HepG2 (cell line): ENCODE measurements around the gene GPR137. TPM values are rescaled to one million over a fixed set of nuclear protein-coding genes. Genes with fewer than 3 reads are reported as not detected.

ENCODE experiments used
- DR1 ChIP-seq: sonication (generic); formaldehyde crosslinking; IDR thresholded peaks from 2 replicates; pipeline ENCODE4 v1.8.0; 2021; ENCODE audit warnings: mild to moderate bottlenecking, missing genetic modification reagents, inconsistent platforms
- EZH2 ChIP-seq: conservative IDR thresholded peaks from 2 replicates; pipeline ENCODE4 v1.6.1; 2012; ENCODE audit warnings: mild to moderate bottlenecking, low read depth, low read length, moderate library complexity
- FOXO4 ChIP-seq: sonication (generic); formaldehyde crosslinking; conservative IDR thresholded peaks from 2 replicates; pipeline ENCODE4 v1.8.1; 2023; ENCODE audit warnings: missing genetic modification reagents
- KDM1A ChIP-seq: IDR thresholded peaks from 2 replicates; pipeline ENCODE4 v1.6.1; 2016; ENCODE audit warnings: missing compliant biosample characterization
- NCOA2 ChIP-seq: sonication (generic); formaldehyde crosslinking; IDR thresholded peaks from 2 replicates; pipeline ENCODE4 v1.8.0; 2022; ENCODE audit warnings: inconsistent platforms
- NFAT5 ChIP-seq: sonication (generic); formaldehyde crosslinking; IDR thresholded peaks from 2 replicates; pipeline ENCODE4 v1.4.0; 2020; ENCODE audit warnings: missing genetic modification reagents
- NR0B2 ChIP-seq: sonication (generic); formaldehyde crosslinking; IDR thresholded peaks from 2 replicates; pipeline ENCODE4 v1.4.0; 2020; ENCODE audit warnings: mild to moderate bottlenecking, missing genetic modification reagents
- SP2 ChIP-seq: sonication (generic); formaldehyde crosslinking; IDR thresholded peaks from 2 replicates; pipeline ENCODE4 v1.5.1; 2020; ENCODE audit warnings: mild to moderate bottlenecking, missing genetic modification reagents
- TFDP1 ChIP-seq: IDR thresholded peaks from 2 replicates; pipeline ENCODE4 v1.6.1; 2016; ENCODE audit warnings: missing compliant biosample characterization, missing genetic modification reagents, borderline replicate concordance
- TIGD3 ChIP-seq: sonication (generic); formaldehyde crosslinking; IDR thresholded peaks from 2 replicates; pipeline ENCODE4 v1.5.1; 2020; ENCODE audit warnings: mild to moderate bottlenecking, missing genetic modification reagents, borderline replicate concordance
- ZBTB38 ChIP-seq: sonication (generic); formaldehyde crosslinking; IDR thresholded peaks from 2 replicates; pipeline ENCODE4 v1.5.1; 2020; ENCODE audit warnings: mild to moderate bottlenecking, missing genetic modification reagents
- ZNF276 ChIP-seq: sonication (generic); formaldehyde crosslinking; IDR thresholded peaks from 2 replicates; pipeline ENCODE4 v1.4.0; 2020; ENCODE audit warnings: mild to moderate bottlenecking, low read depth, missing genetic modification reagents
- ZNF30 ChIP-seq: sonication (generic); formaldehyde crosslinking; IDR thresholded peaks from 2 replicates; pipeline ENCODE4 v1.5.0; 2020; ENCODE audit warnings: mild to moderate bottlenecking, missing genetic modification reagents
- ZNF432 ChIP-seq: sonication (generic); formaldehyde crosslinking; IDR thresholded peaks from 2 replicates; pipeline ENCODE4 v1.5.0; 2020; ENCODE audit warnings: missing genetic modification reagents, mild to moderate bottlenecking, borderline replicate concordance
- ZNF44 ChIP-seq: sonication (generic); formaldehyde crosslinking; IDR thresholded peaks from 2 replicates; pipeline ENCODE4 v1.5.1; 2020; ENCODE audit warnings: mild to moderate bottlenecking, missing genetic modification reagents
- ZNF644 ChIP-seq: IDR thresholded peaks from 2 replicates; pipeline ENCODE4 v1.6.1; 2016; ENCODE audit warnings: low read depth
- ZNF850 ChIP-seq: sonication (generic); formaldehyde crosslinking; conservative IDR thresholded peaks from 2 replicates; pipeline ENCODE4 v1.9.0; 2021; ENCODE audit warnings: mild to moderate bottlenecking, missing genetic modification reagents
- ZSCAN22 ChIP-seq: sonication (generic); formaldehyde crosslinking; IDR thresholded peaks from 2 replicates; pipeline ENCODE4 v1.4.0; 2020; ENCODE audit warnings: mild to moderate bottlenecking, missing genetic modification reagents
- polyA plus RNA-seq, 8 experiments: library from polyadenylated mRNA; depleted of rRNA in 3 of 8; stranded (reverse) in 7 of 8; unstranded in 1 of 8; fragments of >200 nt; fragmentation: Illumina TruSeq in 4 of 8; extraction: Trizol in 4 of 8; gene quantifications; 2 replicates each; pipeline versions ENCODE4 v1.2.1 to v1.2.3, GENCODE V29; 2011 to 2016; ENCODE audit warnings: low read depth in 4 of 8, missing spikeins in 1 of 8, mixed read lengths in 1 of 8; ENCODE audit not compliant: insufficient read depth in 1 of 8
- total RNA-seq, 5 experiments: library from RNA; depleted of rRNA; stranded (reverse); fragments of >200 nt; fragmentation: Illumina TruSeq; extraction: Trizol; gene quantifications; 2 replicates each; pipeline ENCODE4 v1.2.3, GENCODE V29; 2016; ENCODE audit warnings: low read depth in 1 of 5

GPR137 gene
- total and polyA plus RNA-seq, 2 of the 13 experiments (the other 11 are each of a cell fraction or from before 2014, with no cell fraction given), result 8.5 to 13.2 TPM

GRCh38 chr11:64306876-64307622, 21.4 kb downstream of the GPR137 start (continued):
- TF ChIP-seq FOXO4 (CRISPR knock-in tag) (no peak), ZNF44 (no peak), ZNF644 (no peak), NR0B2 (CRISPR knock-in tag) (0 out of 2 replicates have a peak, but pooled peaks have one; percentile 36), ZNF276 (no peak), ZSCAN22 (CRISPR knock-in tag) (no peak), EZH2 (no peak), KDM1A (no peak), NCOA2 (CRISPR knock-in tag) (no peak), ZNF30 (CRISPR knock-in tag) (no peak), TFDP1 (CRISPR knock-in tag) (no peak), ZNF432 (no peak), TIGD3 (CRISPR knock-in tag) (no peak), ZNF850 (CRISPR knock-in tag) (no peak), ZBTB38 (CRISPR knock-in tag) (no peak), SP2 (no peak), DR1 (CRISPR knock-in tag) (no peak), NFAT5 (CRISPR knock-in tag) (no peak)
